ENCODE measurements around the gene ERC2. TPM values are rescaled to one million over a fixed set of nuclear protein-coding genes. Genes with fewer than 3 reads are reported as not detected.

The ERC2 gene
- total RNA-seq, 1 donor from 2014 or later, result 7.4 TPM

DNA sequence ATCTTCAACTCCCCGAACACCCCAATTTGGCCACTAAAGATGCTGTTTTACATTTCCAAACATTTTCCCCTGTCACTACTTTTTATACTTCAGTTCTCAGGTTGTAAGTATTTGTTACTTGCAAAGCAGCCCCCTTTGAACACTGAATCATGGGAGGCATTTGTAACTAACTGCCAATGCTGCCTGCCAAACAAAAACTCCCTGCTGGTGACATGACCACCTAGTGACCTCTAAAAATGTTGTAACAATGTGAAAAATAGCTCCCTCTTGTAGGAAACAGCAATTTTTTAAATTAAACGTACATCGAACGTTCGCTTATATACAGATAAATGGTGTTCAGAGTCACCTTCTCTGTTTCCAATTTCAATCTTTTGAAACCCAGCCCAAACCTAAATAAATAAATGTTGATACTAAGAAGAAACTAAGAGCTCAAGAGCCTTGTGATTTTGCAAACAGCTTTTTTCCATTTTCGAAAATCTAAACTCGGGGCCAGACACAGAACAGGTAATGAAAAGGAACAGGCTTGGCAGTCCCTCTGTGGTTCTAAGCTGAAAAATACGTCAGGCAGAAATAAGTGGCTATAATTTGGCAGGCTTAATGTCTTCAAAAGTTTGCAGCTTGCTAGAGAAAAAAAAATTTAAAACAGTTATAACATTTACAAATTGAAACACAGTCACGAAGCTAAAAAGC lies 712.6 kb downstream of the ERC2 start:
- no peak overlapping the region for H2AFZ ChIP-seq (ENCODE audit: low read depth, low read length)
- H3K36me3 ChIP-seq (ENCODE audit: insufficient read depth, low read length), result no peaks in the 10 kb centered on the region
- Mint-ChIP-seq H3K27ac (ENCODE audit: unreplicated experiment) (no peak overlapping the region), H3K4me1 (ENCODE audit: low read depth, unreplicated experiment) (no peaks in the 10 kb centered on the region), H3K36me3 (ENCODE audit: low read depth, unreplicated experiment) (no peaks in the 10 kb centered on the region), H3K4me3 (ENCODE audit: unreplicated experiment) (no peak overlapping the region), H3K9me3 (ENCODE audit: unreplicated experiment) (no peaks in the 10 kb centered on the region), H3K27me3 (ENCODE audit: low read depth, unreplicated experiment) (no peaks in the 10 kb centered on the region)
- H4K20me1 ChIP-seq (ENCODE audit: insufficient read depth, low read length), result no peaks in the 10 kb centered on the region
- H3K9me3 ChIP-seq (ENCODE audit: insufficient read depth, low read depth, low read length), result no peaks in the 10 kb centered on the region
- no peak overlapping the region for H3K9ac ChIP-seq (ENCODE audit: low read length)
- no peaks in the 10 kb centered on the region for H3K27me3 ChIP-seq (ENCODE audit: insufficient read depth, low read length)
- no peak for TF ChIP-seq EZH2 (IDR thresholded peaks at IDR 0.05; ENCODE audit: insufficient read depth, low read length)
- TF ChIP-seq, protein P1, sequence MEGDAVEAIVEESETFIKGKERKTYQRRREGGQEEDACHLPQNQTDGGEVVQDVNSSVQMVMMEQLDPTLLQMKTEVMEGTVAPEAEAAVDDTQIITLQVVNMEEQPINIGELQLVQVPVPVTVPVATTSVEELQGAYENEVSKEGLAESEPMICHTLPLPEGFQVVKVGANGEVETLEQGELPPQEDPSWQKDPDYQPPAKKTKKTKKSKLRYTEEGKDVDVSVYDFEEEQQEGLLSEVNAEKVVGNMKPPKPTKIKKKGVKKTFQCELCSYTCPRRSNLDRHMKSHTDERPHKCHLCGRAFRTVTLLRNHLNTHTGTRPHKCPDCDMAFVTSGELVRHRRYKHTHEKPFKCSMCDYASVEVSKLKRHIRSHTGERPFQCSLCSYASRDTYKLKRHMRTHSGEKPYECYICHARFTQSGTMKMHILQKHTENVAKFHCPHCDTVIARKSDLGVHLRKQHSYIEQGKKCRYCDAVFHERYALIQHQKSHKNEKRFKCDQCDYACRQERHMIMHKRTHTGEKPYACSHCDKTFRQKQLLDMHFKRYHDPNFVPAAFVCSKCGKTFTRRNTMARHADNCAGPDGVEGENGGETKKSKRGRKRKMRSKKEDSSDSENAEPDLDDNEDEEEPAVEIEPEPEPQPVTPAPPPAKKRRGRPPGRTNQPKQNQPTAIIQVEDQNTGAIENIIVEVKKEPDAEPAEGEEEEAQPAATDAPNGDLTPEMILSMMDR (IDR thresholded peaks at IDR 0.05; ENCODE audit: insufficient read depth, low read depth, low read length), result no peak
- no peaks in the 10 kb centered on the region for H3K79me2 ChIP-seq (ENCODE audit: insufficient read depth, low read length)
- no peak for FAIRE-seq
- no peak overlapping the region for H3K4me3 ChIP-seq (ENCODE audit: insufficient read depth, low read depth, low read length)
- no peak for DNase-seq (ENCODE audit: low read depth)
- no peak overlapping the region for H3K27ac ChIP-seq (ENCODE audit: low read depth, low read length)
- no peaks in the 10 kb centered on the region for H3K4me1 ChIP-seq (ENCODE audit: insufficient read depth, low read length)
- no peak overlapping the region for H3K4me2 ChIP-seq (ENCODE audit: low read length)

DNA sequence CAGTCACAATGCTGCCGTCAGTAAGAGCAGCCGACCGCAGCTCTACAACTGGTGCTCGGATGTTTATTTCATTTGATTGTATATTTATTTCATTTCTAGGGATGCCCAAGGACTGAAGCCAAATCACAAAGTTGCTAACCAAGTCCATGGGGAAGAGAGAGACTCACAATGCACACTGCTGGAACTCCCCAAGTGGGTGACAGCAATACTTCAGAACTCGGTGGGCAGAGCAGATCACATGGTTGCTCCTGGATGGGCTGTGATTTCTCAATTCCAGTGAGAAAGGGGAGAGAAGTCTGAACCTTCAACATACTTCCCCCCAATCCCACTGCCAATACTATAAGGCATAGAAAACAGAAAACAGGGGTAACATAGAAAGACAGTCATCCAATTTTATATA lies 715.4 kb downstream of the ERC2 start:
- Histone ChIP-seq H2AFZ (ENCODE audit: low read depth, low read length) (no peak overlapping the region), H3K27me3 (ENCODE audit: insufficient read depth, low read length) (no peaks in the 10 kb centered on the region)
- TF ChIP-seq, protein P1 (IDR thresholded peaks at IDR 0.05; ENCODE audit: insufficient read depth, low read depth, low read length), result no peak
- no peak for TF ChIP-seq EZH2 (IDR thresholded peaks at IDR 0.05; ENCODE audit: insufficient read depth, low read length)

DNA sequence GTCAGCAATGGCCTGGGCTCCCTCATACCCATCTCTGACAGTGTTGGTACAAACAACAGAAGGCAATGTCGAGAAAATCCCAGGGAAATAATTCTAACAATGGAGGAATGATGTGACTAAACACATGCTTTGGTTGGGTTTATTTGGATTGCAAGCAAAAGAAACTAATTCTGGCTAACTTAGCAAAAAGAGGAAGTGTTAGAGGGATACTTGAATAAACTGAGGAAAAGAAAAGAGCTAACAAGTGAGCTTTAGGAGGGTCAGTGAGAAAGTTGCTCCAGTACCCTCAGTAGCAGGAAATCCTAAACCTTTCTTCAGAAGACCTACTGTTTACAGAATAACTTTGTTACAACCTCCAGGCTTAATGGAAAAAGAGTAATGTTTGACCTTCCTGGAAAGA lies 716.5 kb downstream of the ERC2 start:
- H3K9ac ChIP-seq (ENCODE audit: low read length), result no peak overlapping the region
- no peak for DNase-seq (ENCODE audit: low read depth)
- no peak for FAIRE-seq
- no peak overlapping the region for H3K27ac ChIP-seq (ENCODE audit: low read depth, low read length)
- Mint-ChIP-seq H3K27ac (ENCODE audit: unreplicated experiment) (no peak overlapping the region), H3K9me3 (ENCODE audit: unreplicated experiment) (no peaks in the 10 kb centered on the region), H3K27me3 (ENCODE audit: low read depth, unreplicated experiment) (no peaks in the 10 kb centered on the region), H3K36me3 (ENCODE audit: low read depth, unreplicated experiment) (no peaks in the 10 kb centered on the region), H3K4me1 (ENCODE audit: low read depth, unreplicated experiment) (peaks cover 3% of the 10 kb centered on the region), H3K4me3 (ENCODE audit: unreplicated experiment) (no peak overlapping the region)
- H3K4me1 ChIP-seq (ENCODE audit: insufficient read depth, low read length), result peaks cover 6% of the 10 kb centered on the region
- H3K27me3 ChIP-seq (ENCODE audit: insufficient read depth, low read length), result peaks cover 3% of the 10 kb centered on the region
- no peak overlapping the region for H3K4me2 ChIP-seq (ENCODE audit: low read length)
- H4K20me1 ChIP-seq (ENCODE audit: insufficient read depth, low read length), result no peaks in the 10 kb centered on the region
- no peaks in the 10 kb centered on the region for H3K36me3 ChIP-seq (ENCODE audit: insufficient read depth, low read length)
- H3K79me2 ChIP-seq (ENCODE audit: insufficient read depth, low read length), result no peaks in the 10 kb centered on the region
- H2AFZ ChIP-seq (ENCODE audit: low read depth, low read length), result no peak overlapping the region
- TF ChIP-seq, protein P1 (IDR thresholded peaks at IDR 0.05; ENCODE audit: insufficient read depth, low read depth, low read length), result no peak
- TF ChIP-seq EZH2 (IDR thresholded peaks at IDR 0.05; ENCODE audit: insufficient read depth, low read length), result no peak
- H3K4me3 ChIP-seq (ENCODE audit: insufficient read depth, low read depth, low read length), result no peak overlapping the region
- H3K9me3 ChIP-seq (ENCODE audit: insufficient read depth, low read depth, low read length), result no peaks in the 10 kb centered on the region

More for the DNA sequence above, 715.4 kb downstream of the ERC2 start:
- no peak overlapping the region for H3K27ac Mint-ChIP-seq (ENCODE audit: unreplicated experiment)
- no peaks in the 10 kb centered on the region for H3K36me3 Mint-ChIP-seq (ENCODE audit: low read depth, unreplicated experiment)
- no peaks in the 10 kb centered on the region for H3K9me3 Mint-ChIP-seq (ENCODE audit: unreplicated experiment)
- H4K20me1 ChIP-seq (ENCODE audit: insufficient read depth, low read length), result no peaks in the 10 kb centered on the region
- no peak overlapping the region for H3K9ac ChIP-seq (ENCODE audit: low read length)
- peaks cover 3% of the 10 kb centered on the region for H3K4me1 Mint-ChIP-seq (ENCODE audit: low read depth, unreplicated experiment)
- H3K9me3 ChIP-seq (ENCODE audit: insufficient read depth, low read depth, low read length), result no peaks in the 10 kb centered on the region
- H3K36me3 ChIP-seq (ENCODE audit: insufficient read depth, low read length), result no peaks in the 10 kb centered on the region
- H3K27me3 Mint-ChIP-seq (ENCODE audit: low read depth, unreplicated experiment), result no peaks in the 10 kb centered on the region
- no peak overlapping the region for H3K4me3 ChIP-seq (ENCODE audit: insufficient read depth, low read depth, low read length)
- DNase-seq (ENCODE audit: low read depth) (no peak), FAIRE-seq (no peak)
- H3K4me3 Mint-ChIP-seq (ENCODE audit: unreplicated experiment), result no peak overlapping the region
- no peaks in the 10 kb centered on the region for H3K79me2 ChIP-seq (ENCODE audit: insufficient read depth, low read length)
- H3K4me1 ChIP-seq (ENCODE audit: insufficient read depth, low read length), result peaks cover 6% of the 10 kb centered on the region
- H3K27ac ChIP-seq (ENCODE audit: low read depth, low read length), result no peak overlapping the region
- no peak overlapping the region for H3K4me2 ChIP-seq (ENCODE audit: low read length)

Data from astrocyte (in vitro differentiated cells and primary cell).